ENCODE measurements around the gene ADAMTSL1.
A peak's percentile ranks its signal among the peaks of the same experiment; 100 is the strongest.

ADAMTSL1 gene

DNA sequence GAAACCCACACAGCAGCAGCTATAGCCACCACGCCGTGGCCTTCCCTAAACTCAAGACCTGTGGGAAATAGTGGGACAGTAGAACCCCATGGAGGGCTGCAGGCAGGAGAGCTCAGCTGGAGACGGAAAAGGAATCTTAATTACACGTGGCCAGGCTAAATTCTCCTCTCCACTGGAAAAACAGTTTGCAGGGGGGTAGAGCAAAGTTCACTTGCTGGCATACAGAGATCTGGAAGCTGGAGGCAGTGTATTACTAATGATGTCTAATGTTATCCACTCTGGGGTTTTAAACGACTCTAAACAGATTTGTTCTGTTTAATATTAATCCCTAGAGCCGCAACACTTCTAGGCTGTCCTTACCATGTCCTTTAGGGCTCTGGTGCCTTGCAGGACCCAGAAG lies 302.0 kb downstream of the ADAMTSL1 start:
- H3K4me3 ChIP-seq, result no peak overlapping the region
- no peak for TF ChIP-seq CTCF (IDR thresholded peaks at IDR 0.05)
- no peak overlapping the region for H3K27ac ChIP-seq
- DNase-seq (ENCODE audit: low spot score), result no peak

- no peak for TF ChIP-seq CTCF (IDR thresholded peaks at IDR 0.05)
- no peak overlapping the region for H3K4me3 ChIP-seq
- no peak for DNase-seq (ENCODE audit: low spot score)
- no peak overlapping the region for H3K27ac ChIP-seq
Measured at GRCh38 chr9:18776836-18777820, 303.2 kb downstream of the ADAMTSL1 start.

DNA sequence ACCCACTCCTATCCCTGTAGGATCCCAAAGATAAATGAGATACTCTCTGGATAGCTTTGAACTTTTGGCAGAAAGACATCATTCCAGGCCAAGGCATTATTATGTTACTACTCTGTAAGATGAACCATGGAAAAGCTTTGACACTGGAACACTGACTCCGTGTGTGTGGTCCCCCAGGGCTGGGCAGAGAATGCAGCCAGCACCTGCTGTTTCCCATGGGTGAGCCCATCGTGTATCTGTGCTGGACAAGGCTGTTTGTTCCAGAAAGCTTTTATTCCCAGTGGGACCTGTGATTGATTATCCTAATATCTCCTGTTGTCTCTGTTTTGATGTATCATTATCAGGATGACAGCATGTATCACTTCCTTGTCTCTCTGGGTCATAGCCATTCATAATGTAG lies 304.2 kb downstream of the ADAMTSL1 start:
- no peak for TF ChIP-seq CTCF (IDR thresholded peaks at IDR 0.05)
- no peak for DNase-seq (ENCODE audit: low spot score)
- Histone ChIP-seq H3K4me3 (no peak overlapping the region), H3K27ac (no peak overlapping the region)

- TF ChIP-seq CTCF (IDR thresholded peaks at IDR 0.05), result no peak
- no peak overlapping the region for H3K4me3 ChIP-seq
- DNase-seq (ENCODE audit: low spot score), result no peak
- no peak overlapping the region for H3K27ac ChIP-seq
Measured at GRCh38 chr9:18778846-18779245, 304.9 kb downstream of the ADAMTSL1 start.

GRCh38 chr9:18783909-18784308 lies 310.0 kb downstream of the ADAMTSL1 start:
- Histone ChIP-seq H3K27ac (no peak overlapping the region), H3K4me3 (no peak overlapping the region)
- no peak for DNase-seq (ENCODE audit: low spot score)
- TF ChIP-seq CTCF (IDR thresholded peaks at IDR 0.05), result no peak

GRCh38 chr9:18785604-18786003 lies 311.7 kb downstream of the ADAMTSL1 start:
- H3K4me3 ChIP-seq, result no peak overlapping the region
- no peak for TF ChIP-seq CTCF (IDR thresholded peaks at IDR 0.05)
- H3K27ac ChIP-seq, result peak overlapping the region in 1 of 2 donors; percentile 77
- DNase-seq (ENCODE audit: low spot score), result no peak

DNA sequence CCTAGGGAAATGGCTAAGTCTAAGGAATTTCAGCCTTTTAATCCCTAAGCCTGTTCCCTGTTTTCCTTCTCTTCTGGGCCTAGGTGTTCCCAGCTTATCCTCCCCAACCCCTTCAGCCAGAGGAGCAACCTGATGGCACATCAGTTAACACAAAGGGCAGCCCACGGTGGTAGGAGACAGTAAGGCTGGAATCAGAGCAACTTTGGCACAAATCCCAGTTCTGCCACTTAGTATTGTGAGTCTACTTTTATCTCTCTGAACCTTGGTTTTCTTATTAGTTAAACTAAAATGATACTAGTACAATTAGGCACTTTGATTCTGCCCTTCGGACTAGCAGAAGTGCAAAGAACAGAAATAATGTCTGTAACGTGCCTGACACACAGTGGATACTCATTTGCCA lies 312.2 kb downstream of the ADAMTSL1 start:
- Histone ChIP-seq H3K4me3 (no peak overlapping the region), H3K27ac (peak overlapping the region; percentile 2 to 77)
- no peak for DNase-seq (ENCODE audit: low spot score)
- TF ChIP-seq CTCF (IDR thresholded peaks at IDR 0.05), result no peak

Measured in coronary artery (tissue), 2 donors.